Kidney epithelial cell (primary cell): ENCODE measurements around the gene GNAO1. TPM values are rescaled to one million over a fixed set of nuclear protein-coding genes. Genes with fewer than 3 reads are reported as not detected.

Source experiments
- DNase-seq: peaks from one replicate; pipeline ENCODE4 v3.0.0-alpha.2; 2010; ENCODE audit warnings: low read depth
- H3K27me3 ChIP-seq: 2 replicates; pipeline ENCODE4 v1.6.0; 2011; ENCODE audit warnings: low read length; ENCODE audit not compliant: control insufficient read depth, insufficient read depth
- H3K36me3 ChIP-seq: 2 replicates; pipeline ENCODE4 v1.5.1; 2011; ENCODE audit warnings: low read length; ENCODE audit not compliant: control insufficient read depth, insufficient read depth
- H3K4me3 ChIP-seq: 2 replicates; pipeline ENCODE4 v1.5.1; 2011; ENCODE audit warnings: low read depth, mild to moderate bottlenecking, control low read depth, low read length
- CTCF ChIP-seq: IDR thresholded peaks from 2 replicates; pipeline ENCODE4 v1.5.1; 2011; ENCODE audit warnings: mild to moderate bottlenecking, moderate library complexity, low read length, control low read depth, inconsistent platforms; ENCODE audit not compliant: insufficient read depth, poor library complexity, severe bottlenecking
- total RNA-seq: library from RNA; depleted of rRNA; stranded (reverse); fragments of >200 nt; gene quantifications from 2 replicates; pipeline ENCODE4 v1.2.3, GENCODE V29; 2015

The GNAO1 gene
- total RNA-seq, 1 donor from 2014 or later = 5.7 TPM

DNA sequence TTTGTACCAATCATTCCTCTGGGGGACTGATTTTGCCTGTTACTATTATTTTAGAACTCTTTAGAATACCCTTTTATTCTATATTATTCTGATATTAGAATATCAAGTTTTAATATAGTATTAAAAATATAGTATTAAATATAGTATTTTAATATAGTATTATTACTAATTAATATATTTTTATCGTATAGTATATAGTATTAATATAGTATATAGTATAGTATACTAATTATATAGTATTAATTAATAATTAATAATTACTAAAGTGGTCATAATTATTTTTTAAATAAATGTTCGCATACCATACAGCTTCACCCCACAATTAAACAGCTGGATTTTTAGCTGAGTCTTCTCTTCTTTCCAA lies 73.3 kb downstream of the GNAO1 start:
- TF ChIP-seq CTCF = no peak

GRCh38 chr16:56265184-56265583 lies 73.9 kb downstream of the GNAO1 start:
- no peak for TF ChIP-seq CTCF
- H3K36me3 ChIP-seq = no peaks in the 10 kb centered on the region
- no peak for DNase-seq
- no peaks in the 10 kb centered on the region for H3K27me3 ChIP-seq
- no peak overlapping the region for H3K4me3 ChIP-seq

More for the DNA sequence above, 73.3 kb downstream of the GNAO1 start:
- DNase-seq = no peak
- no peak overlapping the region for H3K4me3 ChIP-seq
- H3K27me3 ChIP-seq = no peaks in the 10 kb centered on the region
- no peaks in the 10 kb centered on the region for H3K36me3 ChIP-seq

DNA sequence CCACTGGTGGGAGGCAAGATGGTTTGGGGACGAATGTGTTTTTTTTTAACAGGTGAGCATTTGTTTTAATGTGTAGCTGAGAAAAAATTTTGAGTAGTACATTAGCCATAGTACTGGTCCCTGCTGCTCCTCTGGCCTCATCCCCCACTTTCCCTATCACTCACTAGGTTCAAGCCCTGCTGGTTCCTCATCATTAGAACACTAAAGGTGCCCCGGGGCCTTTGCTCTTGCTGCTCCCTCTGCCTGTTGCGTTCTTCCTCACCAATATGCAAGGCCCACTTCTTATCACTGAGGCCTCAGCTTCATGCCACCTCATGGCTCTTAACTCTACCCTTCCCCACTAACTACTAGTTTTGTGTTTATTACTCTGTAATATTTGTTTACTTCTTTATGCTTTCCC lies 74.5 kb downstream of the GNAO1 start:
- Histone ChIP-seq H3K27me3 (no peaks in the 10 kb centered on the region), H3K4me3 (no peak overlapping the region), H3K36me3 (no peaks in the 10 kb centered on the region)
- TF ChIP-seq CTCF = no peak
- no peak for DNase-seq

- TF ChIP-seq CTCF = no peak
- H3K4me3 ChIP-seq = no peak overlapping the region
- DNase-seq = no peak
- no peaks in the 10 kb centered on the region for H3K36me3 ChIP-seq
- no peaks in the 10 kb centered on the region for H3K27me3 ChIP-seq
These were observed 75.6 kb downstream of the GNAO1 start for GRCh38 chr16:56266641-56267607.

GRCh38 chr16:56267888-56268287 lies 76.6 kb downstream of the GNAO1 start:
- DNase-seq = no peak
- no peaks in the 10 kb centered on the region for H3K36me3 ChIP-seq
- TF ChIP-seq CTCF = no peak
- no peaks in the 10 kb centered on the region for H3K27me3 ChIP-seq
- no peak overlapping the region for H3K4me3 ChIP-seq

DNA sequence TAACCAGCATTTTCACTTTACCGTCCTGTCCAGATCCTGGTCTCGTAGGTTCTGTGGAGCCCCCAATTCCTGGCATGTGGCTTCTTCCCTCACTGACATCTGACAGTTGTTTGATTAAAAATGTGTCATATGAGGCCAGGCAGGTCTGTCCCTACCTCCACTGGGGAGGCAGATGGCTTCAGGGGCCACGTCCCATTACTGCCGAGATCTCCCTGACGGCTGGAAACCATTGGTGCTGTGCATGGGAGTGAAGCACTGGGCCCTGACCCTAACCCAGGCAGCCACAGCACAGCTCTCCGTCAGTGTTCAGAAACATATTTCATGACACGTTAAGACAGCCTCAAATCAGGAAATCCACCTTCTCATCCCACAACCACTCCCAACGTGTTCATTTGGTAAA lies 77.5 kb downstream of the GNAO1 start:
- H3K4me3 ChIP-seq = no peak overlapping the region
- no peak for TF ChIP-seq CTCF
- H3K36me3 ChIP-seq = no peaks in the 10 kb centered on the region
- H3K27me3 ChIP-seq = no peaks in the 10 kb centered on the region
- no peak for DNase-seq
